Measurements from ENCODE around the gene AEBP2.

GRCh38 chr12:19546611-19547162 is 107.4 kb downstream of the AEBP2 start:
- TF ChIP-seq CTCF (IDR thresholded peaks at IDR 0.05) (no peak), ZFX (IDR thresholded peaks at IDR 0.05; ENCODE audit: borderline replicate concordance) (no peak)
